ENCODE results near the gene KXD1.

GRCh38 chr19:18590273-18591272, 32.9 kb downstream of the KXD1 start:
- no peak for TF ChIP-seq CTCF (IDR thresholded peaks at IDR 0.05)
- TF ChIP-seq POLR2A (IDR thresholded peaks at IDR 0.05), result no peak

Measured in uterus (tissue), 2 donors.